Measurements from ENCODE around the gene THAP4.
"Not testable (repeated sequence)": the region's sequence is repeated elsewhere in the genome, so short reads cannot be mapped to it uniquely, and the experiment has no call there.

THAP4 gene

DNA sequence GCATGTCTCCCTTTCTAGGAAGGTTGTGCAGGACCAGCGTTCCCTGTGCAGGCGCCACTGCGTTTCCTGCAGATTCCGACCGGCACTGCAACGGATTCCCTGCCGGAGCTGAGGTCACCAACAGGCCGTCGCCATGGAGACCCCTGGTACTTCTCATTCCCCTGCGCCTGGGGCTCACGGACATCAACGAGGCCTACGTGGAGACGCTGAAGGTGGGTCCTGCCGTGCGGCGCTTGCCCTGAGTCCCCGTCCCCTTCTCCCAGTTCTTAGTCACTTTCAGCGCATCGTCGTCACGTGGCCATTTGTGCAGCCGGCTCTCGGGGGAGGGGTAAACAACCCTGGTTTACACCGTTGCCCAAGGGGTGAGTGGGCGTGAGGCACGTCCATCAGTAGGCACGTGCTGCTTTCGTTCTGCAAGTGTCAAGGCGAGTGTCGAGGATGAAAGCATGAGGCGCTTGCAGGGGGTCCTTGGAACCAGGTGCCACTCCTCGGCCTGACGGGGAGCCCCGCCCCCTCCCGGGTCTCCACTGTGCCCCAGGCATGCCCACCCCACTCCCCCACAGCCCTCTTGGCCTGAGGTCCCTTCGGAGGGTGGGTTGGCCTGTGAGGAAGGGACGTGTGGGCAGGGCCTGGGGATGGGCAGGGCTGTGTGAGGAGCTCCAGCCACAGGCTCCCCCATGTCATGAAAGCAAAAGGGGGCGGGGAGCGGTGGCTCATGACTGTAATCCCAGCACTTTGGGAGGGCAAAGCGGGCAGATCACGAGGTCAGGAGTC is 29.9 kb upstream of the THAP4 start:
- DNase-seq (ENCODE audit: low read depth in 2 of 2, low spot score in 1 of 2), result no peak

DNA sequence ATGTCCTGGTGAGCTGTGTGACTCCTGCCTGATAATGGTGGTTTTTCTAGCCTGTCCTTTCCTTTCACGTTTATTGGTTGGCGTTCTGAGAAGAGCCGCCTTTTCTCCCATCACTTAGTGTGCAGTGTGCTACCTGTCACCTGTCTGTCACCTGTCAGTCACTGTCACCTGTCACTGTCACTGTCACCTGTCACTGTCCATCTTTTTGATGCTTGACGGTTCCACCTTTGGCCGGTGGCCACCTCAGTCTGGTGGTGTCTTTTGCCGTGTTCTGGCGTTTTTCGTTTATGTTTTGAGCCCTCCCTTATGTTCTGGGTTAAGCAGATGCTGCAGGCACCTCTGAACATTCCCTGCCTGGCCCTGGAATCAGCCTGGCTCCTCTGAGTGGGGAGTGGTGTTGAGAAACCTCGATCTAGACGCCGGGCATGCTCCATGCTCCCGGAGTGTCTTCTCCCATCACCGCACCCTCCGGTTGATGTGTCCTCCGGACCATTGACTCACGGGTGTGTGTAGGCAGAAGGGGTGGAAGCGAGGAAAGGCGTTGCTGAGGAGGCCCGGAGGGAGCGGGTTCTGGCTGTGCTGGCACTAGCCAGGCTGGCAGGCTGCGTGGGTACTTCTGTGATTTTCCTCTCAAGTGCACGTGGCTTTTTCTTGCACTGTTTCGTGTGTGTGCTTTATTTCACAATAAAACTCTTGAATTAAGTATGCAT is 28.9 kb upstream of the THAP4 start:
- DNase-seq (ENCODE audit: low read depth in 2 of 2, low spot score in 1 of 2), result no peak

DNA sequence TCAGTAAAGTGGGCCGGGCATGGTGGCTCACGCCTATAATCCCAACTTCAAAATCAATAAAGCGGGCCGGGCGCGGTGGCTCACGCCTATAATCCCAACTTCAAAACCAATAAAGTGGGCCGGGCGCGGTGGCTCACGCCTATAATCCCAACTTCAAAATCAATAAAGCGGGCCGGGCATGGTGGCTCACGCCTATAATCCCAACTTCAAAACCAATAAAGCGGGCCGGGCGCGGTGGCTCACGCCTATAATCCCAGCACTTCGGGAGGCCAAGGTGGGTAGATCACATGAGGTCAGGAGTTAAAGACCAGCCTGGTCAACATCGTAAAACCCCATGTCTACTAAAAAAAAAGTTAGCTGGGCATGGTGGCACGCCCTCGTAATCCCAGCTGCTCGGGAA is 25.8 kb upstream of the THAP4 start:
- DNase-seq (ENCODE audit: low read depth in 2 of 2, low spot score in 1 of 2), result not testable (repeated sequence)

DNA sequence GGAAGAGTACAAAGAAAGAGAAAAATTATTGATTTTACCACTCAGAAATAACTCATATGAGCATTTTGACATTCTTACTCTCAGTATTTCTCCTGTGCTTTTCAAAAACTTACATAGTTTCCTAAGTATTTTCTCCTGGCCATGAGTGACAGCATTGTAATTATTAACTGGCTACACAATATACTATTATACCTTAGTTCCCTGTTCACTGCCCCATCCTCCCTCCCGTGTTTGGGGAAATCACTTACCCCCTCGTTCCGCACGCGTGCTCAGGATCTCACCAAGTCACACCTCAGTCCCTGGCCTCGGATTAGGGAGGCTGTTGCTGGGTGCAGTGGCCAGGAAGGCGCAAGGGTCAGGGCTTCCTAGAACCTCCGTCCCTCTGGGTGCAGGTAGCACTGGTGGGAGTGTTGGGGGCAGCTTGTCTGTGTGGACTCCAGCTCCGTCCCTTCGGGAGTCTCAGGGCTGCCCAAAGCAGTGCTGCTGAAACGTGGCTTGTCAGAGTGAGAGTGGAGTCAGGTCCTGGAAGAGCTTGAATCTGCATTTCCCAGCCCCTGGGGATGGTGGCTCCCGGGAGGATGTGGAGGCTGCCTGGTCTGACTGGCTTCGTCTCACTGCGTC is 23.7 kb upstream of the THAP4 start:
- DNase-seq (ENCODE audit: low read depth in 2 of 2, low spot score in 1 of 2), result no peak

DNA sequence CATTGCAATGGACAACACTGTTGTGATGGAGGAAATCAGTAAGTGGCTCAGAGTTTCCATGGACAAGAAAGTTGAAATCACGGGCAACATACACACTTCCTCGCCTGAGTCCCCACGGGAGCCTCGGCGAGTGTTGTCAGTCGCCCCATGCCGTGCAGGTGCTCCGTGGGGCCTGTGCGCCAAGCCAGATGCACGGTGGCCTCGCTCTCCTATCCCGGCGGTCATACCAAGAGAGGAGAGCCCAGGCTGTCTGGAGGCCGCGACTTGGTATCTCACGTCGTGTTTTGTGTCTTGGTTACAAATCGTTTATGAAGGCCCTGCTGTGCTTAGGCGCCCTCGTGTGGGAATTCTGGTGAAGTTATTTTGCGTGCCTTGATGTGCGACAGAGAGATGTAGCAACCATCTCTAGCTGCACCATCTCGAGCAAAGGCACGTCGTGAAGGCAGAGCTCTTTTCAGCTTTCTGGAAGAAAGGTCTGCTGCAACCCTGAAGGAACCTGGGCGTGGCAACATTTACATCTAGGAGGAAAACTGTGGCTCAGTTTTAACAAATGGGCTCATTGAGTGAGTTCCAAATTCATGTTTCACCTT is 22.3 kb upstream of the THAP4 start:
- no peak for DNase-seq (ENCODE audit: low read depth in 2 of 2, low spot score in 1 of 2)

DNA sequence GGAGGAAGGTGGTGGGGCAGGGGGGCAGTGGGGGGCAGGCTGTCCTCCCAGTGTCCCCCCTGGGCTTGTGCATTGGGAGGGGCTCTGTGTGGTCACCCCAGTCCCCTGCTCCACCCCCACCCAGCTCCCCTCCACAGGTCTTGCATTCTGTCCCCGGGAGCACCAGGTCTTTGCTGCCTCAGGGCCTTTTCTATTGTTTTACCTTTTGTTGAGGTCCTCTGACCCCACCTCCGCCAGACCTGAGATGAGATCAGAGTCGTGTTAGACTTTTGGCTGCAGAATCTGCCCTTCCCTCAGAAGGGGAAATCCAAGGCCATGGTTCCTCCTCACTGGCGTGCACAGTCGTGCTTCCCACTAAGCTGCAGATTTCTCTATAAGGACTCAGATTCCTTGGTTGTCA is 21.3 kb upstream of the THAP4 start:
- DNase-seq (ENCODE audit: low read depth in 2 of 2, low spot score in 1 of 2), result no peak

DNA sequence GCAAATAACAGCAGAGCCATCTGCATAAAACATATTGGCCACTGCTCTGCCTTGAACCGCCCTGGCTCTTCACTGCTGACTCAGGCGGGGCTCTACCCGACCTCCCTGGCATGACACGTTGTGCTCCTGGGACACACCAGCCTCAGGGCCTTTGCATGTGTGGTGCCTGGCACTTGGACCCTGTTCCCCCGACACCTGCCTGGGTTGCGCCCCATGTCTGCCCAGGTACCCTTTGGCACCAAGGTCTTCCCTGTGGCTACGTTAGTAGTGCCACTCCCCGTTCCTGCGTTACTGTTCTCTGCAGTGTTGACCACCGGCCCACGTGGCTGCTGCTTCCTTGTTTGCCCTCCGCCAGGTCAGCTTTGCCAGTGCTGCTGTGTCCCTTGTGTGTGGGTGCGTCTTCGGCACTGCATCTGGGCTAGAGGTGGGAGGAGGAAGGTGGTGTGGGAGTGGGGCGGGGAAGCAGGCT is 20.9 kb upstream of the THAP4 start:
- no peak for DNase-seq (ENCODE audit: low read depth in 2 of 2, low spot score in 1 of 2)

DNA sequence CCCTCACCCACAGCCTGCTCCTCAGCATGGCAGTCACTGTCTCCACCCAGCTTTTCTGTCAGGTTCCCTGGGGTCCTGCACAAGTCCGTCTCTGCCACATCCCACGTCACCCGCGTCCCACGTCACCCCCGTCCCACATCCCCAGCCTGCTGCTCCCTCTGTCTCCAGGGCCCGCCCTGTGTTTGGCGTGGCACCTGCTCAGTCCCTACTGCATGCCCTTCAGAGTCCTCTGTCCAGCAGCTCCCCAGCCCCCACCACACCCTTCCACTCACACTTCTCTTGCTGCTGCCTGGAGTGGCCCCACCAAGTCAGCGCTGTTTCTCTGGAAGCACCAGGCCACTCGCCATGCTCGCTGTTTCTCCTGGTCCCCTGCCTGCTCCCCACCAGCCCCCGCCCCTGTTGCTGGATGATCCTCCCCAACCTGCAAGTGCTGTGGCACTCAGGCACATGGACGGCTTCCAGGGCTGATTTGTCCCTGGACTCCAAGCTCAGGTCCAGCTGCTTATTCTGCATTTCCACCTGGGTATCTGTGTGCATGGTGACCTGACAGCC is 19.3 kb upstream of the THAP4 start:
- DNase-seq (ENCODE audit: low read depth in 2 of 2, low spot score in 1 of 2), result no peak

DNA sequence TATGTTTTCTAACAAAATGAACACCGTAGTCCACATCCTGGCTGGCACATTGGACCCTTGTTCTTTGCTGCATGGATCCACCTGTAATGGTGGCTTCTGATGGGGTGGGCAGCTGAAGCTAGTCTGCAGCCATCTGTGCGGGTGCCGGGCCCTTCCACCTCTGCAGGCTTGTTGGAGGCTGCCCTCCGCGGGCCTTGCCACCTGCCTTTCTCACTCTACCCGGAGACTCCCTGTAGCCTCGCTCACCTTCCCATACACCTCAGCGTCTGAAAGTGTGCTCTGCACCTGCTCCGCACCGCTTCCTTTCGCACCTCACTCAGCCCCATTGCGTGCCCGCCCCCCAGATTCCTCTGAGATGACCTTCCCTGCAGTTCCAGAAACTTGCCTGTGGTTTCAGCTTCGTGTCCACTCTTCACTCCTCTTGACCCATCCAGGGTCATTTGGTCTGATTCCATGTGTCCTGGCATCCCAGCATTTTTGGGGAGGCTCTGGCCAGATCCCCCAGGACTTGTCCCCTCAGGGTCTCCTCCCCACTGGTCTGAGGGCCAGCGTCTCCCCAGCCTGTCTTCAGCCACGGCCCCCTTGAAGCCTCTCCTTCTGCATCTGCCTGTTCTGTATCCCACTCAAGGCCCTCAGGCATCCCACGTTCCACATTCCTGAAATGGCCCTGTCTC is 18.7 kb upstream of the THAP4 start:
- no peak for DNase-seq (ENCODE audit: low read depth in 2 of 2, low spot score in 1 of 2)

DNA sequence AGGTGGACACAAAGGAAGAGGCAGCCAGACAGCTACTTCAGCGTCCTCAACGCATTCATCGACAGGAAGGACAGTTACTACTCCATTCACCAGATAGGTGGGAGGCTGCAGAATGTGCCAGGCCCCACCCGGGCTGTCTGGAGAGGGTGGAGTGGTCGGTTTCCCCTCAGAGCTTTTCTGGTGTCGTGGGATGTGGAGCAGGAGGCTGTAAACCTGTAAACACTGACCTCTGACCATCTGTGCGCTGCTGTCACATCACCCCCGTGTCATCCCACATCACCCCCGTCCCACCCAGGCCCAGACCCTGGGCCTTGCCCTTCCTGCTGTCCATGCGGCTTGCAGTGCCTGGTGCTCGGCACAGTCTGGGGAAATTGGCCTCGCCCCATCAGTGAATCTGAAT is 17.6 kb upstream of the THAP4 start:
- no peak for DNase-seq (ENCODE audit: low read depth in 2 of 2, low spot score in 1 of 2)

DNA sequence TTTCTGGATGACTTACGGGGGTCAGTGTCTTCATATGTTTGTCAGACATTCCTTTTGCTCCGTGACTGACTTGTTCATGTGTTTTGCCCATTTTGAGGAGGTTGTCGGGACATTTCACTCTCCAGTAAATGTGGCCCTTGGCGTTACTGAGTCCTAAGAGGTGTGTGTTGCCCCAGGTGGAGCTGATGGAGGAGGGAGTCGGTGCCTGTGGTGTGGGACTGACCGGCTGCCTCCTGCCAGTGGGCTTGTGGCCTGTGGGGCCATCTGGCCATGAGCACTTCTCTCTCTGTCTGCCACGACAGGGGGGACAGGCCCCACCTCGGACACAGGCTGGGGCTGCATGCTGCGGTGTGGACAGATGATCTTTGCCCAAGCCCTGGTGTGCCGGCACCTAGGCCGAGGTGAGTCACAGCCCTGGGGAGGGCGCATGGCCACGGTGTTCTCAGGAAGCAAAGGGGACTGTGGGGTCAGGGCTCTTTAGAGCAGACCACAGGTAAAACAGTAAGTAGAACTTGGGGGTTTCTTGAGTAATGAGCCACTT is 16.3 kb upstream of the THAP4 start:
- no peak for DNase-seq (ENCODE audit: low read depth in 2 of 2, low spot score in 1 of 2)

DNA sequence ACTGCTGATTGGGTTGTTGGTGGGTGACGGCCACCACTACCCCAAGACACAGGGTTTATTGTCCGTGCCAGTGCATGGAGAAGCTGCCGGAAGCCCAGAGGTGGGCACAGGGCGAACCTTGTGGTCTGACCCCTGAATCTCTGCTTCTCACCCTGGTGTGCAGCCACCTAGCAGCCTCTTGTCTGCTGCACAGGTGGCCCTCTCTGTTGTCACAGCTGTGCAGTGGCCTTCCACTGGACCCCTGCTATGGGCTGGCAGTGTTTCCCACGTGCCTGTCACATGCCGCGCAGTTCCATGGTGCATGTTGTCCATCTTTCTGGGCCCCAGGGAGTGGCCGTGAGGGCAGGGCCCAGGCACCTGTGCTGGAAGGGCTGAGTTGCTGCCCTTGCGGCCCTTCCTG is 15.8 kb upstream of the THAP4 start:
- DNase-seq (ENCODE audit: low read depth in 2 of 2, low spot score in 1 of 2), result no peak

DNA sequence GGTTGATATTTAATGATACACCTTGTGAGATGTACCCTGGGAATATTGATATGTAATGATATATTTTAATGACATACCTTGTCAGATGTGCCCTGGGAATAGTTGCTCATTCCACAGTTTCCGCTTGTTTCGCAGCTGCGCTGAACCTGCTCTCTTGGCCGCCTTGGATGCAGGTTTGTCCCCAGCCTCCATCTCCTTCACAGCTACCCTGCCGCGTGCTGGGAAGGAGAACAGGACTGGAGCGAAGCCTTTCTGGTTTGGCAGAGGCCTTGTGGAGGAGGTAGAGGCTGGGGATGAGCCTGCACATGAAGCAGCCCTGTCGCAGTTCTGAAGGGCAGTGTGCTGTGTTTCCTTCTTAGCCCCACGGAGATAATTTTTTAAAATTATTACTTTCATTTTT is 15.2 kb upstream of the THAP4 start:
- DNase-seq (ENCODE audit: low read depth in 2 of 2, low spot score in 1 of 2), result no peak

DNA sequence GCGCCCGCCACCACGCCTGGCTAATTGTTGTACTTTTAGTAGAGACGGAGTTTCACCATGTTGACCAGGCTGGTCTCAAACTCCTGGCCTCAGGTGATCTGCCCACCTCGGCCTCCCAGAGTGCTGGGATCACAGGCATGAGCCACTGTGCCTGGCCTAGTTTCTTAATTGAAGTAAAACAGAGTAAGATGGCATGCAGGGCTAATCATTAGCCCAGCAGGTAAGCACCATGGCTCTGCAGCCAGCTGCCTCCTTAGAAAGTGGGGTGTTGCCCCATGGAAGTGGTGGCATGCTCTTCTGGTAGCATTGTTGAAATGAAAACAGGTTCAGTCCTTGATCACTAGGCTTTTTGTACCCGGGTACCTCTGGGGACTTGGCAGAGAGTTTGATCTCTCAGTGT is 13.0 kb upstream of the THAP4 start:
- DNase-seq (ENCODE audit: low read depth in 2 of 2, low spot score in 1 of 2), result no peak

DNA sequence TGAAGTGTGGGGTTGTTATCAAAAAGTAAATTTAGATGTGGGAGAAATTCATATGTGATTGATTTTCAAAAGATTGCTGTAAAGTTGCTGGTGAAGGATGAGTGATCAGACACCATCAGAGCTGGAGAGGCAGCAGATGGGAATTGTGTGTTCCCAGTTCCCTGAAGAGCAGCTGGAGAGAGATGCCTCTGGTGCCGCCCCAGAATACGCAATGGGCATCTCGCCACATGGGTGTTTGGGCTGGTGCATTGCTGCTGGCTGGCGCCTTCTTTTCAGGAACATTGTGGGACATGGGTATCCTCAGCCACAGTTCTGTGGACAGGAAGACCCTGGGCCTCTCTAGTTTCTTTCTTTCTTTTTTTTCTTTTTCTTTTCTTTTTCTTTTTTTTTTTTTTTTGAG is 12.4 kb upstream of the THAP4 start:
- DNase-seq (ENCODE audit: low read depth in 2 of 2, low spot score in 1 of 2), result no peak

DNA sequence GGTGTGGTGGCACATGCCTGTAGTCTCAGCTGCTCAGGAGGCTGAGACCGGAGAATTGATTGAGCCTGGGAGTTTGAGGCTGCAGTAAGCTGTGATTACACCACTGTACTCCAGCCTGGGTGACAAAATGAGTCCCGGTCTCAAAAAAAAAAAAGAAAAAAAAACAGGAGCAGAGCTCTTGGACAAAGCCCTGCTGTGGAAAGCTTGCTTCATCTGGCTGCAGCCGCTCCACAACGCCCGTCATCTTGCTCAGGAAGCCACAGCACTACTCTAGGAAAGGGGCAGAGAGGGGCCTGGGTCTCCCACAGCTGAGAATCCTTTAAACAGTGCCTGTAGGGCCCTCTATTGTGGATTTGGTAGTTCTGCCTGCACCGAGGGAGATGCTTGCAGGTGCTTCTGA is 11.5 kb upstream of the THAP4 start:
- no peak for DNase-seq (ENCODE audit: low read depth in 2 of 2, low spot score in 1 of 2)

DNA sequence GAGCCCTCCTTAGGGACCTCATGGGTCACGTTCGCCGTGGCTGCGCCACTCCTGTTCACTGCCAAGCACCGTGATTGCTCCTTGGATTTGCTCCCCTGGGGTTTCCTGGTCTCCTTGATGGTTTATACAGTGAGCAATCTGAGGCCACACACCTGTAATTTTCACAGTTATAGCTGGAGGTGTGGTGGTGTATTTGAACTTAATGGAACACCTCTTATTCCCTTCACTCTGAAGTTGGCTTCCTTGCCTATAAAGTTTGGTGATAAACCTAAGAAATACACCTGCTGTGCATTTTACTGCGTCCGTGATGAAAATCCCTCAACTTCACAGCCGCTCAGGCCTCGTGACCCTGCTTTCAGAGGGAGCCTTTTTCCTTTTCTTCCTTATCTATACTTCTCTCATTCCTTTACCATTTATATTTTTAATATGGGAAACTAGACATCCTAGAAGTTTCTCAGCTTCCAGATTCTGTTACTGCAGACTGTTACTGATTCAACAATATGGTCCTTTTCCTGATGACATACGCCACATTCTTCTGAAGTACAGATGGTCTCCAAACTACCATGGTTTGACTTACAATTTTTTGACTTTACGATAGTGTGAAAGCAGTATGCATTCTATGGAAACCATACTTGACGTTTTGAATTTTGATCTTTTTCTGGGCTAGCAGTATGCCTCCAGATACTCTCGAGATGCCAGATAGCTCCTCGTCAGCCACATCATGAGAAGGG is 9.1 kb upstream of the THAP4 start:
- DNase-seq (ENCODE audit: low read depth in 2 of 2, low spot score in 1 of 2), result no peak

DNA sequence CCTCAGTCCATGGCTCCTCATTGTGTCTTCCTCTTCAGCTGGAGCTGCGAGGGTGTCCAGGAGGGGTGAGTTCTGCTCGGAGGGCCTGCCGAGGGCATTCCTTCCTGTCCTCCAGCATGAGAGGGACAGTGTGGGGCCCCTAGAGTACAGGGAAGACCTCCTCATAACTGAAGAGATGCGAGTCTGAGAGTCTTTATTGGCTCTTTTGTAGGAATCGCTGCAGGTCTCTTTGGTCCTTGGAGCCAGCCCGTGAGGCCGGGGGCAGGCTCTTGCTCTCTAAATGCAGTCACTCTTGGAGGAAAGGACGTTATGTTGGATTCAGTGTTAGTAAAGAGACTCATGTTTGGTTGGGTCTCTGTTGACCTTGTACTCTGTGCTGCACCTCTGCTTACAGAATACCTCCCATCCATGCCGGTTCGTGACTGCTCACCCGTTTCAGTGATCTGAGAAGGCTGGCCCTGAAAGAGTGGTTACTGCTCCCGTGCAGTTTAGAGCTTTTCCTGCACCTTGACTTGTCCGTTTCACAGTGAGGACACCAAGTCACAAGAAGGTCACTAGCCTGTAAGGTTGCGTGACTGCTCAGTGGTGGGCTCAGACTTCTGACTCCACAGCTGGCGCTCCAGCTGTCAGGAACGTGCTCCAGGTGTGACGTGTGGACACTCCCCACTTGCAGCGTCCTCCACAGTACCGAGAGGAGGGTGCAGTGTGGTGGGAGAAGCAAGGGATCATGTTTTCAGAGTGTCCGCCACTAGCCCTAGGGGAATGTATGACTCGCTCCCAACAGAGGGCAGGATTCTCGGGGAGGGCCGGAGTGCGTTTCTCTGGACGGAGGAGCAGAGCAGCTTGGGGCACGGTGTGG is 8.3 kb upstream of the THAP4 start:
- no peak for DNase-seq (ENCODE audit: low read depth in 2 of 2, low spot score in 1 of 2)

DNA sequence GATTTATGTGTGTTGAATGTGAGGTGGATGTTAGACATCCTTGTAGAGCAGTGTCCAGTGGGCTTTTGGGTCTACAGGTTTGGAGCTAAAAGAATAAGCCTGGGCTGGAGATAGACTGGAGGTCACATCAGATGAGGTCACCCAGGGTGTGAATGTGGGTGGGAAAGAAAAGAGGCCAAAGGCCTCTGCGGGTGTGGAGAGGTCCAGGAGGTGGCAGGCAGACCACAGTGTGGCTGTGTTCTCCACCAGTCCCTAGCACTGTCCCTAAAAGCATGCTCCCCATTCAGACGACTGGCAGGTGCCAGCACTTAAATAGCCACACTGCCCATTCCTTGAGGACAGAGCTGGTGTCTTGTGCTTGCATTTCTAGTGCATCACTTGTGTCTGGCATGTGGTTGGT is 4.7 kb upstream of the THAP4 start:
- no peak for DNase-seq (ENCODE audit: low read depth in 2 of 2, low spot score in 1 of 2)
